GM18951 (cell line): ENCODE results near the gene MRGPRG.
"Not testable (repeated sequence)": the region's sequence is repeated elsewhere in the genome, so short reads cannot be mapped to it uniquely, and the experiment has no call there.

Experiments used
- POLR2A ChIP-seq: IDR thresholded peaks from 4 replicates; pipeline ENCODE4 v1.6.1; 2011; ENCODE audit warnings: mild to moderate bottlenecking; ENCODE audit not compliant: insufficient read length, insufficient read depth; ENCODE audit errors: extremely low read depth
- in situ Hi-C: fragments of 300-500 bp; cut with MboI; formaldehyde crosslinking; loops from one replicate; pipeline ENCODE4 v1.12.0; 2022; ENCODE audit warnings: low sequenced_read_pairs, mixed read lengths, inconsistent platforms; ENCODE audit not compliant: unreplicated experiment

MRGPRG gene

DNA sequence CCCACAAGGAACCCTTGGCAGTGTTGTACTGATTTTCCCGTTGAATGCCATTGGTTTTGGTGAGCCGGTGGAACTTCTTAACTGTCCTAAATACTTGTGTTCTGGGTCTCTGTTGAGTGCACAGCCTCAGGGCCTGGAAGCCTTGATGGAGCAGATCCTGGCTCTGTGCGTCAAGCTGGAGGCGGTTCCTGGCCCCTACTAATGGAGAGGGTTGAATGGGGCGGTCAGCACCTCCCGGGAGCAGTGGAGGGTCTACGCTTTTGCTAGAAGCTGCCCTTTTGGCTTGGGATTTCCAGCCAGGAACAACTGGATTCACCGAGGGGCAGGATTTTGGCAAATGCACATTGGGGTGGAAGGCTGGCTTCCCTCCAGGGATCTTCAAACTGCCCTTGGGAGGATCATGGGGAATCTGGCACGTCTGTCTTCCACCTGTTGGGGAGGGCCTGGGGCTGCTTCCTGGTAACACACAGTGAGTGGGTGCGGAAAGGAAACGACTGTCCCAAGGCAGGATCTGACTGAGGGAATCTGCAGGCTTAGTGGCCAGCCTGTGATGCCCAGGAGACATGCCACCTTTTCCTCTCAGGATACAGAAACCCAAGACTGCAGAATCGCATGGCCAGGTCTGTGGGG lies 46.6 kb downstream of the MRGPRG start:
- no peak for TF ChIP-seq POLR2A
- in situ Hi-C loops = no loop called here

- TF ChIP-seq POLR2A = no peak
- in situ Hi-C loops = no loop called here
Observed at GRCh38 chr11:3170756-3171650, 47.6 kb downstream of the MRGPRG start.

DNA sequence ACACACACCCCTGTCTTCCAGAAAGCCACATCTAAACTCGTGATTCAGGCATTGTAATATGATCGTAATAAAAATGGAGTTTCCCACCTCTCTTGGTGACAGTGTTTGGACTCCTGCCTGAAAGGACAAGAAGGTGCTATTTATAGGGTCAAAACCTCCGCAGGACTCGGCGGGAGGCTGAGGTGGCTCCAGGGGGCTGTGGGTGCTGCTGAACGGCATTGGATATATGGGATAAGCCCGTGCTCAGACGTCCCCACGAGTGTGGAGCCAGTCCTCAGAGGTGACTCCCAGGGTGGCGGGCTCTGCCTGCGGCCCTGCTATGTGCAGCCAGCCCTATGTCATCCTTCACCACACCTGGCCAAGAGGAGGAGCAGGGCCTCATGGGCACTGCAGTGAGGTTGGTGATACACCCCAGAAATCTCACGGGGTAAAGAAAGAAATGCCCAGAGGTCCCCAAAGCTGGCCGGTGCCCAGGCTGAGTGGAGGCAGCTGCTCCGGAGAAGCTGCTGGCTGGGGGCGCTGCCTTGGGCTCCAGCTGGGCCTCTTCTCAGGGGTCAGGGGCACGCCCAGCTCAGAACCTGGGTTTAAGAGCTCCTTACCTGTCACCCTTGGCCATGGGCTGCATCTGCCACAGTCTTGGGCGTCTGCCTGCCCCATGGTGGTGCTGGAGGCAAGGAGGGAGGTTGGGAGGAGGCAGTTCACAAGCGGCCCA lies 48.4 kb downstream of the MRGPRG start:
- in situ Hi-C loops = no loop called here
- no peak for TF ChIP-seq POLR2A

GRCh38 chr11:3169255-3170043 lies 49.2 kb downstream of the MRGPRG start:
- no peak for TF ChIP-seq POLR2A
- in situ Hi-C loops = no loop called here

GRCh38 chr11:3168742-3169254 lies 49.8 kb downstream of the MRGPRG start:
- in situ Hi-C loops = not testable (repeated sequence)
